ENCODE measurements around the gene GPSM1.
"Not testable (repeated sequence)": the region's sequence is repeated elsewhere in the genome, so short reads cannot be mapped to it uniquely, and the experiment has no call there.

GPSM1 gene

DNA sequence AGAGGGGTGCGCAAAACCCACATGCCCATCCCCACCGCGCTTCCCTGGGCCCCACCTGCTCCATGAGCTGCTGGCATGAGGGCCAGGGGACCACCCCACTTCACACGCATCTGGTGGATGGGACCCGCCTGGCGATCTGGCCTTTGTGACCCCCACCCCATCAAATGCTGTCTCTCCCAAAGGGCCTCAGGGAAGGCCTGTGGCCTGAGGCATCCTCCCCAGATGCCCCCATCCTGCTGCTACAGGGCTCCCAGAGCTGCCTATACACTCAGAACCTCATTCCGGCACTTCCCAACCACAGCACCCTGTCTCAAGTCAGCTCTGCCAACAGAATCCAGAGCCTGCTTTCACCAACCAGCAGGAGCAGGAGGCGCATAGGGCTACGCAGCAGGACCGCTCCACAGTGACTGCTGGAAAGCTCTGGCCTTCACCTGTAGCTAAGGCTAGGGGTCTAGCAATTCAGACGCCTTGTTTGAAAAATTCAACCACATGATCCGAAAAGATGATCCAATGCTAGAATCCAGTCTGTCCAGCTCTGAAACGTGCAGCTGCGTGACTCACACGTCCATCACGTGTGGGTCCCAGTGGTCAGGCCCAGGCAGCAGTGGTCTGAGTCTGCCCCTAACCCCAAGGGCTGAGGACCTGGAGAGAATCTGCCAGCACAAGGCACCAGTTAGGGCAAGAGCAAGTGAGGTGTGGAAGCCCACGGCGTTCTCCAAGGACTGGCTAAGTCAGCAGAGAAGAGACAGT, 74.0 kb downstream of the GPSM1 start:
- no peak for DNase-seq

- no peak for DNase-seq
These were observed 74.7 kb downstream of the GPSM1 start for GRCh38 chr9:136402067-136402466.

GRCh38 chr9:136403538-136403914, 76.2 kb downstream of the GPSM1 start:
- DNase-seq = no peak

DNA sequence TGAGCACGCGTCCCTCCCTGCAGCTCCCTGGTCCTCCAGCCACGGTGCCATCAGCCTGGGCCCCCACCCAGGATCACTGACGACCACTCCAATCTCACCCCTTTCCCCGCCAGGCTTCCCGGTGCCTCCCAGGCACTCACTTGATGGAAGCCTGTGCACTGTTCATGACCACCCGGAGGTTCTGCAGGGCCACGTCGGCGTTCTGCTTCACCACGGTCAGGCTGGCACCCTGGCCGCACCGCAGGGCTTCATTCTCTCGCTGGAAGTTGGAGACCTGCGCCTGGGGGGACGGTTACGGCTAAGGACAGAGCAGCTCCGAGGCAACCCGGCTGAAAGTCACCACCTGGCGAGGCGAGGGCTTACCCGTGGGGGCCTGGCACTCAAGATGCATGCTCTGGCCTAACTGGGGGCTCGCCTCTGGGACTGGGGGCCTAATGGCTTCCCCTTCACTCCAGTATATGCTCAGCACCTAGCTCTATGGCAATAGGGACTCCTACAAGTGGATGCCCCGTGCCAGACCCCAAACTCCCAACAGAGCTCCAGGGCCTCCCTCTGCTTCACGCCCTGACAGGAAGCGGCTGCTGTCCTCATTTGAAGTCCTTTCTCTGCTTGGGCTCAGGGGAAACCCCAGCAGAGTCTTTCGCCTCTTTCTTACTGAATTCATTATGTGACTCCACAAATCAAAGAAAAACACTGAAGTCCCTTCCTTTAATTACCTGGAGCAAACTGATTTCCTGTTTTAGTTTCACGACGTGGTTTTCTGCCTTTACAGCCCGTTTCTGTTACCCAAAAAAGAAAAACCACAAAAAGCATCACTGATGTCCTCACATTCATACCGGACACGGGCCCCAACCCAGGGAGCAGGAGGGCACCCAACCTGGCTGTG, 76.8 kb downstream of the GPSM1 start:
- no peak for DNase-seq

DNA sequence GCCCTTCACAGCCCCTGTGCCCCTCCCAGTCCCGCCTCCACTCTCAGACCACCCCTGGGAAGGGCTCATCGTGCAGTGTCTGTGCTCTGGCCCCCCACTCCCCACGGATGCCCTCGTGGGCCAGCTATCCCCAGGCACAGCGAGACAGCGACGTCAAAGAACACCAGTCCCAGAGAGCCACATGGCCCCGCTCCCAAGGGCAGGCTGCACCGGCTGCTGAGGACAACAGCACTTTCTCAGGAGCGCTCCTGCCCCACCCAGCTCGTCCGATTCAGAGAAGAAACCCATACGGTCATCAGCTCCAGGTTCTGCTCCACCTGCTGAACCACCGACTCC, 77.4 kb downstream of the GPSM1 start:
- no peak for DNase-seq

DNA sequence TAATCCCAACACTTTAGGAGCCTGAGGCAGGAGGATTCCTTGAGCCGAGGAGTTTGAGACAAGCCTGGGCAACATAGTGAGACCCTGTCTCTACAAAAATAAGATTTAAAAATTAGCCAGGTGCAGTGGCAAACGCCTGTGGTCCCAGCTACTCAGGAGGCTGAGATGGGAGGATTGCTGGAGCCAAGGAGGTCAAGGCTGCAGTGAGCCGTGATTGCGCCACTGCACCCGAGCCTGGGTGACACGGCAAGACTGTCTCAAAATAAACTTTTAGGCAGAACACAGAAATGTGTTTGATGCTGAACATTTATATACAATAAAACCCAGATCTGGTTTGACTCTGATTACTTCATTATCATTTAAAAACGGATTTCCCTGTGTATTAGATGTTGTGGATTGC, 78.1 kb downstream of the GPSM1 start:
- no peak for DNase-seq

DNA sequence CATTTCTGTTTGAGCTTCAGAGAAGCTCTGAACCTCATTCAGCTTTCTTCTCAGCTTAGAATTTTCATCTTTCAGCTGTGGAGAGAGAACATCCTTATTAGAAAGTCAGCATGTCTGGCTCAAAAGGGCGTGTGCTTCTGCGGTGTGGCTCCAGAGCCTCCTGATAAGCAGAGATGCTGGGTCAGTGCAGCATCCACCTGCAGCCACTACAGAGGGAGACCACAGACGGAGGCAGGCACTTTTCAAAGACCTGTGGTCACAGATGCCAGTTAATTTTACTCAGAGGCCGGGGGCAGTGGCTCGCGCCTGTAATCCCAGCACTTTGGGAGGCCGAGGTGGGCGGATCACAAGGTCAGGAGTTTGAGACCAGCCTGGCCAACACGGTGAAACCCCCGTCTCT, 78.6 kb downstream of the GPSM1 start:
- not testable (repeated sequence) for DNase-seq

- DNase-seq = not testable (repeated sequence)
These were observed 79.7 kb downstream of the GPSM1 start for GRCh38 chr9:136407061-136407460.

- no peak for DNase-seq
These were observed 80.6 kb downstream of the GPSM1 start for GRCh38 chr9:136407911-136408310.

All from midbrain (tissue), 1 donor.